Fibroblast of gingiva (primary cell): ENCODE results near the gene SHISAL1.
A peak's percentile ranks its signal among the peaks of the same experiment; 100 is the strongest.
"Not testable (repeated sequence)": the region's sequence is repeated elsewhere in the genome, so short reads cannot be mapped to it uniquely, and the experiment has no call there.

Experiments used
- DNase-seq: peaks from one replicate; pipeline ENCODE4 v3.0.0-alpha.2; 2011; ENCODE audit warnings: low read depth

Gene SHISAL1

GRCh38 chr22:44328326-44328725 lies 15.6 kb upstream of the SHISAL1 start:
- DNase-seq = no peak

- DNase-seq = no peak
Observed at GRCh38 chr22:44326491-44326885, 13.7 kb upstream of the SHISAL1 start.

GRCh38 chr22:44325718-44326490 lies 13.2 kb upstream of the SHISAL1 start:
- DNase-seq = peak; percentile 33

GRCh38 chr22:44323140-44323790 lies 10.5 kb upstream of the SHISAL1 start:
- not testable (repeated sequence) for DNase-seq

- DNase-seq = no peak
Observed at GRCh38 chr22:44319685-44320084, 6.9 kb upstream of the SHISAL1 start.

- DNase-seq = no peak
Observed at GRCh38 chr22:44318751-44319150, 6.0 kb upstream of the SHISAL1 start.

- no peak for DNase-seq
Observed at GRCh38 chr22:44317886-44318637, 5.3 kb upstream of the SHISAL1 start.

- no peak for DNase-seq
Observed at GRCh38 chr22:44317123-44317444, 4.3 kb upstream of the SHISAL1 start.

- no peak for DNase-seq
Observed at GRCh38 chr22:44316393-44317122, 3.8 kb upstream of the SHISAL1 start.

- DNase-seq = no peak
Observed at GRCh38 chr22:44314425-44315067, 1.8 kb upstream of the SHISAL1 start.

- DNase-seq = no peak
Observed at GRCh38 chr22:44313385-44314006, 745 bp upstream of the SHISAL1 start.

- peak; percentile 38 for DNase-seq
Observed at GRCh38 chr22:44311855-44312170, 938 bp downstream of the SHISAL1 start.

- no peak for DNase-seq
Observed at GRCh38 chr22:44311104-44311854, 1.5 kb downstream of the SHISAL1 start.

- peak; percentile 6 for DNase-seq
Observed at GRCh38 chr22:44309647-44310046, 3.1 kb downstream of the SHISAL1 start.

- peak; percentile 89 for DNase-seq
Observed at GRCh38 chr22:44309137-44309536, 3.6 kb downstream of the SHISAL1 start.

- no peak for DNase-seq
Observed at GRCh38 chr22:44307509-44308169, 5.1 kb downstream of the SHISAL1 start.

GRCh38 chr22:44305888-44306287 lies 6.9 kb downstream of the SHISAL1 start:
- no peak for DNase-seq

- DNase-seq = no peak
Observed at GRCh38 chr22:44305455-44305854, 7.3 kb downstream of the SHISAL1 start.

GRCh38 chr22:44304911-44305310 lies 7.8 kb downstream of the SHISAL1 start:
- DNase-seq = no peak

- no peak for DNase-seq
Observed at GRCh38 chr22:44304354-44304753, 8.4 kb downstream of the SHISAL1 start.
